ENCODE measurements around the gene SNX3. TPM values are rescaled to one million over a fixed set of nuclear protein-coding genes. Genes with fewer than 3 reads are reported as not detected.

Gene SNX3
- total RNA-seq, 1 experiment from 2014 or later = 102 TPM

DNA sequence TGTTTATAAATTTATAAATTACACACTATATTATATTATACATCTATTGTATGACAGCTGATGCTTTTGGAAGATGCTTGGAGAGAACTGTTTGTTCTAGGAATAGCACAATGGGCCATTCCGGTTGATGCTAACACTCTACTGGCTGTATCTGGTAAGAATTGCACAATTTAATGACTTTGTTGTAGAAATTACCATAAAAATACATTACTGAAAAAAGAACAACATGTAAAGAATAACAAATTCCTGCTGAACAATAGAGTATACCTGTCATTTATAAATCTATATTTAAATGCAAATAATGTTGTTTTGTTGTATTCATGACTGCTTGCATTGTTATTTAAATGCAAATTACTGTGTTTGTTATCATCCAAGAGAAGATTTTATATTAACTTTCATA is 80.6 kb downstream of the SNX3 start:
- H3F3A ChIP-seq (ENCODE audit: insufficient read depth, low read depth) = no peaks in the 10 kb centered on the region
- H3K4me1 ChIP-seq (replicated peaks; ENCODE audit: insufficient read depth) = no peaks in the 10 kb centered on the region
- no peak overlapping the region for H2AFZ ChIP-seq
- H3K9me2 ChIP-seq (ENCODE audit: insufficient read depth) = no peaks in the 10 kb centered on the region
- no peaks in the 10 kb centered on the region for H3K79me2 ChIP-seq (ENCODE audit: low read depth)
- no peak for TF ChIP-seq EZH2 (IDR thresholded peaks at IDR 0.05; ENCODE audit: low read depth)
- TF ChIP-seq, protein P1, sequence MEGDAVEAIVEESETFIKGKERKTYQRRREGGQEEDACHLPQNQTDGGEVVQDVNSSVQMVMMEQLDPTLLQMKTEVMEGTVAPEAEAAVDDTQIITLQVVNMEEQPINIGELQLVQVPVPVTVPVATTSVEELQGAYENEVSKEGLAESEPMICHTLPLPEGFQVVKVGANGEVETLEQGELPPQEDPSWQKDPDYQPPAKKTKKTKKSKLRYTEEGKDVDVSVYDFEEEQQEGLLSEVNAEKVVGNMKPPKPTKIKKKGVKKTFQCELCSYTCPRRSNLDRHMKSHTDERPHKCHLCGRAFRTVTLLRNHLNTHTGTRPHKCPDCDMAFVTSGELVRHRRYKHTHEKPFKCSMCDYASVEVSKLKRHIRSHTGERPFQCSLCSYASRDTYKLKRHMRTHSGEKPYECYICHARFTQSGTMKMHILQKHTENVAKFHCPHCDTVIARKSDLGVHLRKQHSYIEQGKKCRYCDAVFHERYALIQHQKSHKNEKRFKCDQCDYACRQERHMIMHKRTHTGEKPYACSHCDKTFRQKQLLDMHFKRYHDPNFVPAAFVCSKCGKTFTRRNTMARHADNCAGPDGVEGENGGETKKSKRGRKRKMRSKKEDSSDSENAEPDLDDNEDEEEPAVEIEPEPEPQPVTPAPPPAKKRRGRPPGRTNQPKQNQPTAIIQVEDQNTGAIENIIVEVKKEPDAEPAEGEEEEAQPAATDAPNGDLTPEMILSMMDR (conservative IDR thresholded peaks at IDR 0.05) = no peak
- no TSS peak for BruUV-seq (replicated peaks)
- POLR2A ChIA-PET (ENCODE audit: unreplicated experiment) = no interaction called here
- no peaks in the 10 kb centered on the region for H3K27me3 ChIP-seq (ENCODE audit: insufficient read depth, low read depth)
- H3K4me3 ChIP-seq = no peak overlapping the region
- H3K36me3 ChIP-seq (ENCODE audit: low read depth) = no peaks in the 10 kb centered on the region
- no peak overlapping the region for H3K27ac ChIP-seq
- no peaks in the 10 kb centered on the region for H3K9me3 ChIP-seq (ENCODE audit: insufficient read depth, low read depth)
- H4K20me1 ChIP-seq (ENCODE audit: insufficient read depth) = no peaks in the 10 kb centered on the region
- no peak overlapping the region for H3K4me2 ChIP-seq
- intact Hi-C loops (cut with micrococcal nuclease; ENCODE audit: unreplicated experiment) = no loop called here
- CTCF ChIA-PET = no interaction called here
- DNase-seq = no peak

DNA sequence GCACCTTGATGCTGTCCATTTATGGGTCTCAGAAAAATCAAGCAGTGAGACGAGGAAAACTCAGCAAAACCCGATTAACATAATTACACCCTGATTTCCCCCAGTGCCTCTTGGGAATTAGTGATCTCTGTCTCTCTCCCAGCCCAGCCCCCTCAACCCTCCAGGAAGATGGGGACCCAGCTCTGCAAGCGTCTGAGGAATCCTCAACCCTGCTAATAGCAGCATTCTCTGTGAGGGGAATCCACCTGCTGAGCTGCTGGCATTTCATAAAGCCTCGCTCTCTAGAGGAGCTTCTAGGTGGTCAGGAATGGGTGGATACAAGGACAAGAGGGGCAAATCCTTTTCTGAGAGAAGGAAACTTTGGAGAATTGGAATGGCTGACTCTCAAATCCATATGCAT is 81.1 kb downstream of the SNX3 start:
- ChIA-PET POLR2A (ENCODE audit: unreplicated experiment) (no interaction called here), CTCF (no interaction called here)
- no peak for DNase-seq
- Histone ChIP-seq H3K27ac (no peak overlapping the region), H3K4me2 (no peak overlapping the region), H4K20me1 (ENCODE audit: insufficient read depth) (no peaks in the 10 kb centered on the region), H3K9me3 (ENCODE audit: insufficient read depth, low read depth) (no peaks in the 10 kb centered on the region), H3K4me1 (replicated peaks; ENCODE audit: insufficient read depth) (no peaks in the 10 kb centered on the region), H3K79me2 (ENCODE audit: low read depth) (no peaks in the 10 kb centered on the region), H3K9me2 (ENCODE audit: insufficient read depth) (no peaks in the 10 kb centered on the region), H2AFZ (no peak overlapping the region), H3K27me3 (ENCODE audit: insufficient read depth, low read depth) (no peaks in the 10 kb centered on the region), H3F3A (ENCODE audit: insufficient read depth, low read depth) (no peaks in the 10 kb centered on the region), H3K4me3 (no peak overlapping the region), H3K36me3 (ENCODE audit: low read depth) (no peaks in the 10 kb centered on the region)
- intact Hi-C loops (cut with micrococcal nuclease; ENCODE audit: unreplicated experiment) = loop anchor here (10.0 kb wide), 1 partner anchor 345 kb away; no protein-coding TSS in a partner anchor
- TF ChIP-seq, protein P1 (conservative IDR thresholded peaks at IDR 0.05) = no peak
- TF ChIP-seq EZH2 (IDR thresholded peaks at IDR 0.05; ENCODE audit: low read depth) = no peak
- BruUV-seq (replicated peaks) = no TSS peak

DNA sequence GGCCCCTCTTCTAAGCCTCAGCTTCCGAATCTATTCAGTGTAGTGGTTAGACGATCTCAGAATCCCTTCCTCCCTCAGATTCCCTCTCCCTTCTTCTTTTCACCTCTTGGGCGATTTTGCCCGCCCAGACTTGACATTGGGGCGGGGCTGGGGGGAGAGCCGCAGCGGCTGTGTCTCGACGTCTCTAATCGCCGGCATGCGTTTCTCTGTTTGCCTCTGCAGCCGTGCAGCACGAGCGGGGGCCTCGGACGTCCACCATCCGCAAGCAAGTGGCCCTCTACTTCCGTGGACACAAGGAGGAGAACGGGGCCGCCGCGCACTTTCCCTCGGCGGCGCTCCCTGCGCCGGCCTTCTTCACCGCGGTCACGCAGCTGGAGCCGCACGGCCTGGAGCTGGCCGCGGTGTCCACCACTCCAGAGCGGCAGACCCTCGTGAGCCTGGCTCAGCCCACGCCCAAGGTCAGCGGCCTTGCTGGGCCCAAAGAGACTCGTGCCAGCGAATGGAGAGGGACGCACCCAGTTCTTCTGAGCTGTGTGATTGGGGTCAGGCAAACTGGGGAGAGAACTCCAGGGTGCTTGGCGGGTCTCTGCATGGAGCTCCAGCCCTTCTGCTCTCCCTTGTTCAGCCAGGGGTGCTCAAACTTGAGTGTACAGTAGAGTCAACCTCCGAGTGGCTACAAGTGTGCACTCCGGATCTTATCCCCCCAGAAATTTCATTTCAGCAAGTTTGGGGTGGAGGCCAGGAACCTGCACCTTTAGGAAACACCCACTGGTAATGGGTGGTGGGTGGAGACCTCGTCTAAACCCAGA is 84.4 kb downstream of the SNX3 start:
- H3K4me2 ChIP-seq = no peak overlapping the region
- ChIA-PET CTCF (interaction anchor here (0.8 to 1.1 kb wide), 2 partner anchors 9 to 315 kb away, joined by 3 to 4 read pairs; no protein-coding TSS in a partner anchor), POLR2A (ENCODE audit: unreplicated experiment) (interaction anchor here (0.6 kb wide), 1 partner anchor 14 kb away, joined by 4 read pairs; no protein-coding TSS in a partner anchor)
- H3K79me2 ChIP-seq (ENCODE audit: low read depth) = no peaks in the 10 kb centered on the region
- no peaks in the 10 kb centered on the region for H3K9me2 ChIP-seq (ENCODE audit: insufficient read depth)
- H3K27me3 ChIP-seq (ENCODE audit: insufficient read depth, low read depth) = no peaks in the 10 kb centered on the region
- no peaks in the 10 kb centered on the region for H3K36me3 ChIP-seq (ENCODE audit: low read depth)
- BruUV-seq (replicated peaks) = no TSS peak
- H2AFZ ChIP-seq = no peak overlapping the region
- intact Hi-C loops (cut with micrococcal nuclease; ENCODE audit: unreplicated experiment) = loop anchor here (10.0 kb wide), 1 partner anchor 348 kb away; no protein-coding TSS in a partner anchor
- TF ChIP-seq EZH2 (IDR thresholded peaks at IDR 0.05; ENCODE audit: low read depth) = no peak
- TF ChIP-seq, protein P1 (conservative IDR thresholded peaks at IDR 0.05) = no peak
- H3K4me3 ChIP-seq = no peak overlapping the region
- no peak overlapping the region for H3K27ac ChIP-seq
- H3K9me3 ChIP-seq (ENCODE audit: insufficient read depth, low read depth) = no peaks in the 10 kb centered on the region
- no peaks in the 10 kb centered on the region for H3F3A ChIP-seq (ENCODE audit: insufficient read depth, low read depth)
- H3K4me1 ChIP-seq (replicated peaks; ENCODE audit: insufficient read depth) = no peaks in the 10 kb centered on the region
- no peak for DNase-seq
- no peaks in the 10 kb centered on the region for H4K20me1 ChIP-seq (ENCODE audit: insufficient read depth)
